ENCODE measurements around the gene EFCAB9. TPM values are rescaled to one million over a fixed set of nuclear protein-coding genes. Genes with fewer than 3 reads are reported as not detected.
"Not testable (repeated sequence)": the region's sequence is repeated elsewhere in the genome, so short reads cannot be mapped to it uniquely, and the experiment has no call there.

EFCAB9 gene
- total RNA-seq, 1 donor from 2014 or later: not detected

- no peak for ATAC-seq
- intact Hi-C loops (cut with DNase I): loop anchor here (5.0 kb wide), 1 partner anchor 273 kb away; no protein-coding TSS in a partner anchor
- no peak for DNase-seq (ENCODE audit: missing footprints)
These were observed 8.9 kb upstream of the EFCAB9 start for GRCh38 chr5:172185096-172185461.

- ATAC-seq (no peak), DNase-seq (ENCODE audit: missing footprints) (no peak)
- intact Hi-C loops (cut with DNase I): loop anchor here (5.0 kb wide), 1 partner anchor 274 kb away; no protein-coding TSS in a partner anchor
These were observed 7.8 kb upstream of the EFCAB9 start for GRCh38 chr5:172186114-172186695.

GRCh38 chr5:172187118-172188032, 6.6 kb upstream of the EFCAB9 start:
- peak; percentile 91 for DNase-seq (ENCODE audit: missing footprints)
- intact Hi-C loops (cut with DNase I): loop anchor here (1.0 to 5.0 kb wide), 3 partner anchors 80 to 275 kb away; partner anchors contain the start of gene UBTD2
- no peak for ATAC-seq

GRCh38 chr5:172188033-172188892, 5.7 kb upstream of the EFCAB9 start, which contains the start of gene STK10:
STK10 (minus strand) TSS chr5:172188224; CDS start chr5:172188042, 182 bp downstream.
- peak; percentile 97 for ATAC-seq
- DNase-seq (ENCODE audit: missing footprints): peak; percentile 96
- intact Hi-C loops (cut with DNase I): loop anchor here (1.0 to 5.0 kb wide), 3 partner anchors 81 to 276 kb away; partner anchors contain the start of gene UBTD2

GRCh38 chr5:172188893-172189692, 4.9 kb upstream of the EFCAB9 start:
- ATAC-seq (no peak), DNase-seq (ENCODE audit: missing footprints) (no peak)
- intact Hi-C loops (cut with DNase I): loop anchor here (1.0 to 5.0 kb wide), 3 partner anchors 82 to 277 kb away; partner anchors contain the start of gene UBTD2

GRCh38 chr5:172189693-172190296, 4.2 kb upstream of the EFCAB9 start:
- DNase-seq (ENCODE audit: missing footprints): peak; percentile 9
- ATAC-seq: no peak
- intact Hi-C loops (cut with DNase I): loop anchor here (2.0 to 5.0 kb wide), 2 partner anchors 93 to 277 kb away; partner anchors contain the start of gene UBTD2

- DNase-seq (ENCODE audit: missing footprints) (no peak), ATAC-seq (no peak)
- intact Hi-C loops (cut with DNase I): no loop called here
These were observed 1.2 kb downstream of the EFCAB9 start for GRCh38 chr5:172194985-172195774.

GRCh38 chr5:172197775-172198174, 3.8 kb downstream of the EFCAB9 start:
- intact Hi-C loops (cut with DNase I); DNase-seq (ENCODE audit: missing footprints); ATAC-seq: not testable (repeated sequence)

- no peak for DNase-seq (ENCODE audit: missing footprints)
- intact Hi-C loops (cut with DNase I): no loop called here
- ATAC-seq: no peak
These were observed 5.5 kb downstream of the EFCAB9 start for GRCh38 chr5:172199446-172199845.

GRCh38 chr5:172200476-172200875, 6.5 kb downstream of the EFCAB9 start:
- no peak for DNase-seq (ENCODE audit: missing footprints)
- ATAC-seq: no peak
- intact Hi-C loops (cut with DNase I): no loop called here

GRCh38 chr5:172205984-172206383, 12.0 kb downstream of the EFCAB9 start:
- intact Hi-C loops (cut with DNase I): not testable (repeated sequence)

GRCh38 chr5:172207511-172207910, 13.5 kb downstream of the EFCAB9 start:
- intact Hi-C loops (cut with DNase I): no loop called here
- no peak for ATAC-seq
- DNase-seq (ENCODE audit: missing footprints): no peak

More at GRCh38 chr5:172205984-172206383, 12.0 kb downstream of the EFCAB9 start:
- DNase-seq (ENCODE audit: missing footprints); ATAC-seq: not testable (repeated sequence)

- ATAC-seq (no peak), DNase-seq (ENCODE audit: missing footprints) (no peak)
- intact Hi-C loops (cut with DNase I): no loop called here
These were observed 15.7 kb downstream of the EFCAB9 start for GRCh38 chr5:172209714-172210113.

GRCh38 chr5:172211676-172212075, 17.7 kb downstream of the EFCAB9 start:
- intact Hi-C loops (cut with DNase I): no loop called here

GRCh38 chr5:172213126-172213525, 19.2 kb downstream of the EFCAB9 start:
- ATAC-seq (no peak), DNase-seq (ENCODE audit: missing footprints) (no peak)
- intact Hi-C loops (cut with DNase I): no loop called here

More at GRCh38 chr5:172211676-172212075, 17.7 kb downstream of the EFCAB9 start:
- no peak for ATAC-seq
- no peak for DNase-seq (ENCODE audit: missing footprints)

GRCh38 chr5:172216345-172216744, 22.4 kb downstream of the EFCAB9 start:
- DNase-seq (ENCODE audit: missing footprints) (no peak), ATAC-seq (no peak)
- intact Hi-C loops (cut with DNase I): no loop called here

- no peak for ATAC-seq
- DNase-seq (ENCODE audit: missing footprints): no peak
- intact Hi-C loops (cut with DNase I): no loop called here
These were observed 25.3 kb downstream of the EFCAB9 start for GRCh38 chr5:172219296-172219695.
